Stimulated activated effector memory CD8-positive, alpha-beta T cell treated with anti-CD3 and anti-CD28 coated beads, Interleukin-12 subunit alpha, Interleukin-12 subunit beta, amount 100 ng/mL, for 72 hours (primary cell): ENCODE measurements around the gene TEX9.
"Not testable (repeated sequence)": the region's sequence is repeated elsewhere in the genome, so short reads cannot be mapped to it uniquely, and the experiment has no call there.

Source experiments
- ATAC-seq: fragments of 150-1000 bp; cut with Tn5 transposase; 2 replicates; pipeline ENCODE4 v1.10.0; 2021
- DNase-seq, 2 donors: peaks; one replicate each; pipeline ENCODE4 v3.0.0; 2021 to 2022; ENCODE audit warnings: low spot score in 2 of 2
- H3K27ac Mint-ChIP-seq: one replicate; pipeline ENCODE4 v1.8.0; 2022; ENCODE audit warnings: mild to moderate bottlenecking, mixed read lengths
- H3K36me3 Mint-ChIP-seq: one replicate; pipeline ENCODE4 v1.8.0; 2022; ENCODE audit warnings: mild to moderate bottlenecking, mixed read lengths
- H3K4me1 Mint-ChIP-seq: one replicate; pipeline ENCODE4 v1.8.0; 2022; ENCODE audit warnings: mixed read lengths
- H3K4me3 Mint-ChIP-seq: one replicate; pipeline ENCODE4 v1.8.0; 2022; ENCODE audit warnings: mild to moderate bottlenecking, mixed read lengths
- H3K9me3 Mint-ChIP-seq: one replicate; pipeline ENCODE4 v1.8.0; 2022; ENCODE audit warnings: mixed read lengths

TEX9 gene

DNA sequence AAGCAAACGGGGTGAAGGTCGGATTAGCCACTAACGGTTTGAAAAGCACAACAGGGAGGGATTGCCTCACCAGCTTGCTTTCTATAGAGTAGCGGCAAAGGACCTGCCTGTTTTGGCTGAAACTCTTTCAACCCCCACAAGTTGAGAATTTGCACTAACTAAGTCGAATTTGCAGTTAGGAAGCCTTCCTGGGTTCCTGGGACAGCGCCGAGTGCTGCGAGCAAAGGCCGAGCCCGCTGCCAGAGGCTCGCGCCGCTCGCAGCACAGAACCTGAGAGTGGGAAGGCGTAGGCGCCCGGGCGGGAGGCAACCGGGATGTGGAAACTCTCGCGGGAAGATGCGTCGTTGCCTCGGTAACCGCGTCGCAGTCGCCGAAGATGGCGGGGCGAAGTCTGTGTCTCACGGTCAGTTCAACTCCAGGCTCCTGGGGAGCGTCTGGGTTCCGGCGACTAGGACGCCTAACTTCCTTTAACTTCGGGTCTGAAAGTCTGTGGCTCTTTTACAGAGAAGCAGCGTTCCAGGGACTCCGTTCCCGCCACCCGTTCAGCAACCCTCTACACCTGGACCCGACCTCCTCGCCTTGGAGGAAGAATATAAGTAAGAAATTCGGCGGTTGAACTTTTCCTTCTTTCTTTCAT lies at the start of gene TEX9:
Gene TEX9, plus strand, starts transcription at position 352 of the 637 bp plus-strand sequence. Its CDS starts 25 bp downstream, at position 377.
- Mint-ChIP-seq H3K4me3 (peak within 1 kb of the TSS; percentile 73), H3K4me1 (peaks cover 15% of the 10 kb centered on the region), H3K9me3 (peaks cover 5% of the 10 kb centered on the region), H3K27ac (peak within 1 kb of the TSS; percentile 21), H3K36me3 (no peaks in the 10 kb centered on the region)
- ATAC-seq = peak; percentile 94
- peak; percentile 53 to 81 for DNase-seq

GRCh38 chr15:56316561-56316960 lies 48.7 kb upstream of the TEX9 start:
- not testable (repeated sequence) for H3K36me3 Mint-ChIP-seq, H3K4me3 Mint-ChIP-seq, DNase-seq, H3K4me1 Mint-ChIP-seq, H3K27ac Mint-ChIP-seq, ATAC-seq
- peaks cover 21% of the 10 kb centered on the region for H3K9me3 Mint-ChIP-seq

- no peak overlapping the region for H3K4me3 Mint-ChIP-seq
- H3K4me1 Mint-ChIP-seq = no peaks in the 10 kb centered on the region
- no peaks in the 10 kb centered on the region for H3K36me3 Mint-ChIP-seq
- H3K9me3 Mint-ChIP-seq = peaks cover 32% of the 10 kb centered on the region
- DNase-seq = no peak
- no peak for ATAC-seq
- H3K27ac Mint-ChIP-seq = no peak overlapping the region
Observed at GRCh38 chr15:56320316-56320715, 44.9 kb upstream of the TEX9 start.

GRCh38 chr15:56320861-56321260 lies 44.4 kb upstream of the TEX9 start:
- no peaks in the 10 kb centered on the region for H3K4me1 Mint-ChIP-seq
- H3K4me3 Mint-ChIP-seq = no peak overlapping the region
- H3K36me3 Mint-ChIP-seq = no peaks in the 10 kb centered on the region
- H3K9me3 Mint-ChIP-seq = peaks cover 32% of the 10 kb centered on the region
- DNase-seq (no peak), ATAC-seq (no peak)
- H3K27ac Mint-ChIP-seq = no peak overlapping the region

DNA sequence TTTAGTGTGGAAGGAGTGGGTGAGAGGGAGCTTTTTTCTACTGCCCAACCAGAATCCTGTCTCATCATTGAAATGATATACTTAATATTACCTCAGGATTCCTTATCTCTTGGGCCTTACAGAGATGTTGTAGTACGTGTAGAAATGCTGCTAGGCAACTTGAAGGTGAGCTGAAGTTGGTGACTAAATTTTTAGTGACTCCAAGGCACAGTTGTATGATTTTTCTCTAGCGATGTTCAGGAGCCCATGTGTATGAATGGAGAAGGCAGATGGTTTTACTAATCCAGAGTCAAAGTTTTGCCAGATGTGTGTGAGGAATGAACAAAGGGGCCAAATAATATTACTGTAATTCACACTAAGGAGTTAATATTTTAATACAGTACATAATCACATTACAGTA lies 42.8 kb upstream of the TEX9 start:
- H3K27ac Mint-ChIP-seq = no peak overlapping the region
- DNase-seq = no peak
- peaks cover 28% of the 10 kb centered on the region for H3K9me3 Mint-ChIP-seq
- ATAC-seq = no peak
- H3K4me3 Mint-ChIP-seq = no peak overlapping the region
- no peaks in the 10 kb centered on the region for H3K4me1 Mint-ChIP-seq
- no peaks in the 10 kb centered on the region for H3K36me3 Mint-ChIP-seq

DNA sequence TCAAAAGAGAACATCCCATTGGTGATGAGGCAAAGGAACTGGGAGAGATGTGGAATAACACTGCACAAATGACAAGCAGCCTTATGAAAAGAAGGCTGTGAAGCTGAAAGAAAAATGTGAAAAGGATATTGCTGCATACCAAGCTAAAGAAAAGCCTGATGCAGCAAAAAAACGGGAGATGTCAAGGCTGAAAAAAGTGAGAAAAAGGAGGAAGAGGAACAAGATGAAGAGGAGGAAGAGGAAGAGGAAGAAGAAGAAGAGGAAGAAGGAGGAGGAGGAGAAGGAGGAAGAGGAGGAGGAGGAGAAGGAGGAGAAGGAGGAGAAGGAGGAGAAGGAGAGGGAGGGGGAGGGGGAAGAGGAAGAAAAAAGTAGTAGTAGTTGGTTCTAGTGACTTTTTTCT lies 41.8 kb upstream of the TEX9 start:
- no peak for ATAC-seq
- Mint-ChIP-seq H3K36me3 (no peaks in the 10 kb centered on the region), H3K4me3 (no peak overlapping the region), H3K9me3 (peaks cover 20% of the 10 kb centered on the region), H3K4me1 (no peaks in the 10 kb centered on the region), H3K27ac (no peak overlapping the region)
- no peak for DNase-seq

GRCh38 chr15:56325186-56325585 lies 40.0 kb upstream of the TEX9 start:
- Mint-ChIP-seq H3K27ac (no peak overlapping the region), H3K4me1 (no peaks in the 10 kb centered on the region)
- no peak for ATAC-seq

DNA sequence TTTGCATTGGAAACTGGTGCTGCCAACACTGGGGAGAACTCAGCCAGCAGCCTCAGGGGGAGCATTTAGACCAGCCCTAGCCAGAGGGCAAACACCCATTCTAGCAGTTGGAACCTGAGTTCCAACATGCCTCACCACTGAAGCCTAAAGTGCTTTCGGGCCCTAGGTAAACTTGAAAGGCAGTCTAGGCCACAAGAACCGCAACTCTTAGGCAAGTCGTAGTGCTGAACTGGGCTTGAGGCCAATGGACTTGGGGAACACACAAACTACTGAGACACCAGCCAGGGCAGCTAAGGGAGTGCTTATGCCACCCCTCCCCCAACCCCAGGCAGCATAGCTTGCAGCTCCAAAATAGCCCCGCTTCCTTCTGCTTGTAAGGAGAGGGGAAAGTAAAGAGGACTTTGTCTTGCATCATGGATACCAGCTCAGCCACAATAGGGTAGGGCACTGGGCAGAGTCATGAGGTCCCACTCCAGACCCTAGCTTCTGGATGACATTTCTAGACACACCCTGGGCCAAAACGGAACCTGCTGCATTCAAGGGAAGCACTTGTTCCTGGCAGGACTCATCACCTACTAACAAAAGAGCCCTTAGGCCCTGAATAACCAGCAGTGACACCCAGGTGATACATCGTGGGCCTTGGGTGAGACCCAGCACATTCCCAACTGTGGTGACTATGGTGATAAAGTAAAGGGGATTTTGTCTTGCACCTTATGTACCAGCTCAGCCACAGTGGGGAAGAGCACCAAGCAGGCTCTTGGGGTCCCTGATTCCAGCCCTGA lies 37.3 kb upstream of the TEX9 start:
- Mint-ChIP-seq H3K4me3 (no peak overlapping the region), H3K9me3 (peaks cover 22% of the 10 kb centered on the region), H3K4me1 (no peaks in the 10 kb centered on the region), H3K36me3 (no peaks in the 10 kb centered on the region), H3K27ac (no peak overlapping the region)
- ATAC-seq = no peak
- DNase-seq = no peak

More at GRCh38 chr15:56325186-56325585, 40.0 kb upstream of the TEX9 start:
- Mint-ChIP-seq H3K36me3 (no peaks in the 10 kb centered on the region), H3K9me3 (peaks cover 21% of the 10 kb centered on the region), H3K4me3 (no peak overlapping the region)
- DNase-seq = no peak

DNA sequence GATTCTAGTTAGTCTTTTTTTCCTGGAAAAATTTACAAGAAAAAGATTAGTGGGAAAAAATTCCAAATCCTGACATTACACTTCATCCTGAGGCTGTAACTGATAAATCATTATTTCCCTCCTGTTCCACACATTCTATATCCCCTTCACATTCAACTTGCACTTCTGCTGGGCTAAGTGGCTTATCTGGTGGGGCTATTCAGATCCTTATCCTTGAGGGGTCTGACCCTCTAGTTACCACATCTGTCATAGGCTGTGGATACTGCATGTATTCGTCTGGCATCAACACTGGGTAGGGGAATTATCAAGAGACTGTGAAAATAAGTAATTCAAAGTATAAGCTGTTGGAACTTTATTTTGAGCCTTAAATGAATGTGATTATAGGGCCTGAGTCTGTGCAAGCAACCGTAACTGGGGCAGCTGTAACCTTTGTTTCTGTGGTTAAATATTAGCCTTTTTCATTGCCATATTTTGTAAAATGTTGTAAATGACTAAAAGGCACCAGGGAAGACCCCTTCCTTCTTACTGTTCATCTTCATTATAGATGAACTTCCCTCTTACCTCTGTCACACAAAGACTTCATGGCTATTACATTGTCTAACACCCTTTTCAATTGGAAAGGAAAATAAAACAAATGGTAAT lies 28.0 kb upstream of the TEX9 start:
- peaks cover 18% of the 10 kb centered on the region for H3K9me3 Mint-ChIP-seq
- H3K4me1 Mint-ChIP-seq = no peaks in the 10 kb centered on the region
- no peak overlapping the region for H3K27ac Mint-ChIP-seq
- no peak overlapping the region for H3K4me3 Mint-ChIP-seq
- H3K36me3 Mint-ChIP-seq = no peaks in the 10 kb centered on the region
- DNase-seq (no peak), ATAC-seq (no peak)

DNA sequence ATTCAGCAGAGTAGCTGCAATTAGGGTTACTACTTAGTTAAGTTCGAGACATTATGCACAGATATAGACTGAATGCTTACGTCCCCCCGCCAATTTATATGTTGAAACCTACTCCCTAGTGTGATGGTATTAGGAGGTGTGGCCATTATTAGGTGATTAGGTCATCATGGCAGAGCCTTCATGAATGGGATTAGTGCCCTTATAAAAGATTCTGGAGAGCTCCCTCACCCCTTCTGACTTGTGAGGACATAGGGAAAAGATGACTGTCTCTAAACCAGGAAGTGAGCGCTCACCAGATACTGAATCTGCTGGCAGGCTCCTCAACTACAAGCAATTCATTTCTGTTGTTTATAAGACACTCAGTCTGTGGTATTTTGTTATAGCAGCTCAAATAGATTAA lies 25.6 kb upstream of the TEX9 start:
- Mint-ChIP-seq H3K27ac (no peak overlapping the region), H3K36me3 (no peaks in the 10 kb centered on the region), H3K4me3 (no peak overlapping the region), H3K9me3 (peaks cover 6% of the 10 kb centered on the region), H3K4me1 (no peaks in the 10 kb centered on the region)
- no peak for DNase-seq
- no peak for ATAC-seq

- Mint-ChIP-seq H3K4me3 (no peak overlapping the region), H3K27ac (no peak overlapping the region), H3K9me3 (peaks cover 3% of the 10 kb centered on the region), H3K4me1 (no peaks in the 10 kb centered on the region), H3K36me3 (no peaks in the 10 kb centered on the region)
- ATAC-seq = no peak
- DNase-seq = no peak
Observed at GRCh38 chr15:56341201-56341600, 24.0 kb upstream of the TEX9 start.

GRCh38 chr15:56342653-56343052 lies 22.6 kb upstream of the TEX9 start:
- Mint-ChIP-seq H3K36me3 (no peaks in the 10 kb centered on the region), H3K9me3 (peaks cover 3% of the 10 kb centered on the region), H3K4me3 (no peak overlapping the region), H3K4me1 (no peaks in the 10 kb centered on the region), H3K27ac (no peak overlapping the region)
- DNase-seq (no peak), ATAC-seq (no peak)

- no peaks in the 10 kb centered on the region for H3K4me1 Mint-ChIP-seq
- DNase-seq (no peak), ATAC-seq (no peak)
- H3K27ac Mint-ChIP-seq = no peak overlapping the region
- peaks cover 3% of the 10 kb centered on the region for H3K9me3 Mint-ChIP-seq
- H3K36me3 Mint-ChIP-seq = no peaks in the 10 kb centered on the region
- H3K4me3 Mint-ChIP-seq = no peak overlapping the region
Observed at GRCh38 chr15:56343879-56344278, 21.3 kb upstream of the TEX9 start.

DNA sequence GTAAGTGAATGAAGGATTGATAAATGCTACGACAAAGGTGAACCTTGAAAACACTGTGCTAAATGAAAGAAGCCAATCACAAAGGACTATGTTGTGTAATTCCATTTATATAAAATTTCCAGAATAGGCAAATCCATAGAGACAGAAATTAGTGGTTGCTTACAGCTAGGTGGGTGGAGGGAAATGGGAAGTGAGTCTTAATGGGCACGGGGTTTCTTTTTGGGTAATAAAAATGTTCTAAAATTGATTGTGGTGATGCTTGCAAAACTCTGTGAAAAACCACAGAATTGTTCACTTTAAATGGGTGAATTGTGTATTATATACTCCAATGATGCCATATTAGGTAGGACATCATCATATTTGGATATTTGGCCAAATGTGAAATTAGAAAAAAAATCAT lies 20.9 kb upstream of the TEX9 start:
- Mint-ChIP-seq H3K36me3 (no peaks in the 10 kb centered on the region), H3K9me3 (peaks cover 3% of the 10 kb centered on the region), H3K4me3 (no peak overlapping the region), H3K27ac (no peak overlapping the region), H3K4me1 (no peaks in the 10 kb centered on the region)
- DNase-seq = no peak
- ATAC-seq = no peak

DNA sequence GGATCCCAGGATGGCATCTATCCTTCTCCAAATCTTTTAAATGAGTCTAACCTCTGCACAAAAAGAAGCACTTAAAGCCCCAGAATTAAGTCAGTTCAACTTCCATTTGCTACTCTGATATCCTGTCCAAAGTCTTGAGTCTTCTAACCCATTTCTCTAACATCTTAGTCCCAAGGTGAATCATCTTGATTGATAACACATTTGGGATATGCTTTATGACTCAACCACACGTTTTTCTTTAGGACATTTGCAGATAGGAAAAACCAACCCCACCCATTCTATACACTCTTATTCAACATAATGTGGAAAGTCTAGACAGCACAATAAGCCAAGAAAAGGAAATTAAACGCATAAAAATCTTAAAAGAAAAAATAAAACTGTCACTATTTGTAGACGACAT lies 18.8 kb upstream of the TEX9 start:
- ATAC-seq (no peak), DNase-seq (no peak)
- H3K4me3 Mint-ChIP-seq = no peak overlapping the region
- no peaks in the 10 kb centered on the region for H3K9me3 Mint-ChIP-seq
- no peak overlapping the region for H3K27ac Mint-ChIP-seq
- H3K36me3 Mint-ChIP-seq = no peaks in the 10 kb centered on the region
- no peaks in the 10 kb centered on the region for H3K4me1 Mint-ChIP-seq

DNA sequence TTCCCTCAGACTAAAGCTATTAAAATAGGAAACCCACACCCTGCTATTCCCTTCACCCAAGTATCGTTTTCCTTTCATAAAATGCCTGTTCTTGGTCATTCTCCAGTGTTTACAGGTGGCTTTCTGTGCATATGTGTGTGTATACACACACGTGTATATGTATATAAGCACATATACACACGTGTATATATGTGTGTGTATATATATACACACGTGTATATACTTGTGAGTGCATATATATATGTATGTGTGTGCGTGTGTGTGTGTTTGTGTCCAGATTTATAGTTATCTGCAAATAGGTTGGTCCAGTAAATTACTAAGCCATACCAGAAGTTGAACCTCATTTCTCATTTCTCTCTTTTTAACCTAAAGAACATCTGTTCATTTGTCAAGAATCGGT lies 15.7 kb upstream of the TEX9 start:
- H3K27ac Mint-ChIP-seq = no peak overlapping the region
- ATAC-seq (no peak), DNase-seq (no peak)
- H3K9me3 Mint-ChIP-seq = no peaks in the 10 kb centered on the region
- H3K4me1 Mint-ChIP-seq = no peaks in the 10 kb centered on the region
- no peak overlapping the region for H3K4me3 Mint-ChIP-seq
- H3K36me3 Mint-ChIP-seq = no peaks in the 10 kb centered on the region
